Stimulated activated naive B cell treated with anti-CD40 and anti-IgM and Interleukin-4, amounts not matched to agents 10 μg/mL and 1 μg/mL and 100 μg/mL, for 72 hours (primary cell): ENCODE data around the gene RC3H2.

Experiments used
- ATAC-seq, 2 donors: fragments of 150-1000 bp; cut with Tn5 transposase; replicated peaks; 2 replicates each; pipeline ENCODE4 v1.10.0; 2021; ENCODE audit warnings: moderate library complexity in 1 of 2
- DNase-seq: peaks from one replicate; pipeline ENCODE4 v3.0.0; 2021
- H3K27ac Mint-ChIP-seq: one replicate; pipeline ENCODE4 v1.8.0; 2022; ENCODE audit warnings: mild to moderate bottlenecking, mixed read lengths
- H3K27me3 Mint-ChIP-seq, 2 donors: one replicate each; pipeline ENCODE4 v1.8.0; 2022; ENCODE audit warnings: mixed read lengths in 2 of 2
- H3K36me3 Mint-ChIP-seq, 2 donors: one replicate each; pipeline ENCODE4 v1.8.0; 2022; ENCODE audit warnings: mixed read lengths in 2 of 2, mild to moderate bottlenecking in 1 of 2
- H3K4me1 Mint-ChIP-seq, 2 donors: one replicate each; pipeline ENCODE4 v1.8.0; 2022; ENCODE audit warnings: mixed read lengths in 2 of 2, mild to moderate bottlenecking in 1 of 2
- H3K4me3 Mint-ChIP-seq, 2 donors: one replicate each; pipeline ENCODE4 v1.8.0; 2022; ENCODE audit warnings: mild to moderate bottlenecking in 2 of 2, mixed read lengths in 2 of 2, moderate library complexity in 1 of 2
- H3K9me3 Mint-ChIP-seq, 2 donors: one replicate each; pipeline ENCODE4 v1.8.0; 2022; ENCODE audit warnings: mixed read lengths in 2 of 2, mild to moderate bottlenecking in 1 of 2

RC3H2 gene, protein sequence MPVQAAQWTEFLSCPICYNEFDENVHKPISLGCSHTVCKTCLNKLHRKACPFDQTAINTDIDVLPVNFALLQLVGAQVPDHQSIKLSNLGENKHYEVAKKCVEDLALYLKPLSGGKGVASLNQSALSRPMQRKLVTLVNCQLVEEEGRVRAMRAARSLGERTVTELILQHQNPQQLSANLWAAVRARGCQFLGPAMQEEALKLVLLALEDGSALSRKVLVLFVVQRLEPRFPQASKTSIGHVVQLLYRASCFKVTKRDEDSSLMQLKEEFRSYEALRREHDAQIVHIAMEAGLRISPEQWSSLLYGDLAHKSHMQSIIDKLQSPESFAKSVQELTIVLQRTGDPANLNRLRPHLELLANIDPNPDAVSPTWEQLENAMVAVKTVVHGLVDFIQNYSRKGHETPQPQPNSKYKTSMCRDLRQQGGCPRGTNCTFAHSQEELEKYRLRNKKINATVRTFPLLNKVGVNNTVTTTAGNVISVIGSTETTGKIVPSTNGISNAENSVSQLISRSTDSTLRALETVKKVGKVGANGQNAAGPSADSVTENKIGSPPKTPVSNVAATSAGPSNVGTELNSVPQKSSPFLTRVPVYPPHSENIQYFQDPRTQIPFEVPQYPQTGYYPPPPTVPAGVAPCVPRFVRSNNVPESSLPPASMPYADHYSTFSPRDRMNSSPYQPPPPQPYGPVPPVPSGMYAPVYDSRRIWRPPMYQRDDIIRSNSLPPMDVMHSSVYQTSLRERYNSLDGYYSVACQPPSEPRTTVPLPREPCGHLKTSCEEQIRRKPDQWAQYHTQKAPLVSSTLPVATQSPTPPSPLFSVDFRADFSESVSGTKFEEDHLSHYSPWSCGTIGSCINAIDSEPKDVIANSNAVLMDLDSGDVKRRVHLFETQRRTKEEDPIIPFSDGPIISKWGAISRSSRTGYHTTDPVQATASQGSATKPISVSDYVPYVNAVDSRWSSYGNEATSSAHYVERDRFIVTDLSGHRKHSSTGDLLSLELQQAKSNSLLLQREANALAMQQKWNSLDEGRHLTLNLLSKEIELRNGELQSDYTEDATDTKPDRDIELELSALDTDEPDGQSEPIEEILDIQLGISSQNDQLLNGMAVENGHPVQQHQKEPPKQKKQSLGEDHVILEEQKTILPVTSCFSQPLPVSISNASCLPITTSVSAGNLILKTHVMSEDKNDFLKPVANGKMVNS

DNA sequence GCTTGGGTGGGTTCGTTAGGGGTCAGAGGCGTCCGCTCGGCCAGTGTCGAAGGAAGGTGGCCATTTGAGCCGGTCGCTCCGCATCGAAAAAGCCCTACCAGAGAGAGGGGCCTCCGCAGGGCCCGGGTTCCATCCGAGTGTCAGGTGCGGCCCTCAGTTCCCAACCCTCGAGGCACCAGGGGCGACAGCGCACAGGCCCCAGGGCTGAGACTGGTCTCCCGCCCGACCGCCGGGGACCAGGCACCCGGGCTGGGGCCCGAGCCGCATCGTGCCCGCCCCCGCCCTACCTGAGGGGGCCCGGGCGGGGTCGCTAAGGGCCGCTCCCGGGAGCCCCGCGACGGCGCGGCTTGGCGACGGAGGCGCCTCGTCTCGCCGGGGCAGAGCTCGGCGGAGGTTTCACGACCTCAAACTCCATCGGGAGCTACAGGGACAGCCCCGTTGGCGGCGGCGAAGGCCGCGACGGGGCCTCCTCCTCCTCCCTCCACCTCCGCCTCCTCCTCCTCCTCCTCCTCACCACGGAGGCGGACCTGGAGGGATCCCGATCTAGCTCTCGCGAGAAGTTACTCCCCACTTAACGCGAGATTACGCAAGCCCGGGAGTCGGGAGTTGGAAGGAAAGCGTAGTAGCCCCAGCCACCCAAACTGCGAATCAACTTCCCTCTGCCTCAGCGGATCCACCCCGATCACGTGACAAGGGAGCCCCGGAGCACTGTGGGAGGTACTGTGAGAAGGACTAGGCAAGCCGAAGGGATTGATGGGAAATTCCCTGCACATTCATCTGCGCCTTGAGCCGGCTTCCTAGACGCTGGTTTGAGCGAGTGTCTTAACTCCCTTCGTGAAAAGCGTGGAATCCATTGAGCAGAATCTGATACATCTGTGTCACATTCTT, at the start of gene RC3H2:
Gene RC3H2, minus strand, starts transcription at position 537 of the 888 bp plus-strand sequence. CDS start 7,850 bp downstream, outside the sequence.
- H3K4me1 Mint-ChIP-seq = peaks cover 0 to 6% of the 10 kb centered on the region in 2 donors
- H3K9me3 Mint-ChIP-seq = no peaks in the 10 kb centered on the region
- H3K27me3 Mint-ChIP-seq = no peaks in the 10 kb centered on the region
- peak; percentile 88 to 92 for ATAC-seq
- peak within 1 kb of the TSS; percentile 98 for H3K27ac Mint-ChIP-seq
- H3K4me3 Mint-ChIP-seq = peak within 1 kb of the TSS; percentile 91 to 95
- peaks cover 12 to 17% of the 10 kb centered on the region in 2 donors for H3K36me3 Mint-ChIP-seq
- DNase-seq = peak; percentile 98

DNA sequence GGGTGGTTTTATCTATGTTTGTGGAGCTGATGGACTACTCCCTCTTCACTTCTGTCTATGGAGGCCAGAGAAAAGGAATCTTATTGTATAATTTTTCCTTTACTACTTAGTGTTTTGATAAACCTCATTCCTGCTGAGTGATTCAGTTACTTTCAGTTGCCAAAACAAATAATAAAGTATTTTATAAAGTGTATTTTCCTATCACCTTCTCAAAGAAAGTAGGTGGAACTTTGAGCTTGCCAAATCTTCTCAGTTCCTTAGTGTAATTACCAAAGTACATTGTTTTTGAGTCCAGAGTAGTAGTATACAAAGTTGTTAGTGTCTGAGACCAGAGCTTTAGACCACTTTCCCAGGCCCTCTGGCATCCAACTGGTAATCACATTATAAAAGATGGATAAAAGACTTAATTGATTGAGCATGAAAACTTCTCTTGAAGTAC, 49.1 kb upstream of the RC3H2 start:
- H3K4me3 Mint-ChIP-seq = no peak overlapping the region
- no peaks in the 10 kb centered on the region for H3K27me3 Mint-ChIP-seq
- H3K9me3 Mint-ChIP-seq = peaks cover 0 to 2% of the 10 kb centered on the region in 2 donors
- DNase-seq = no peak
- no peak overlapping the region for H3K27ac Mint-ChIP-seq
- peaks cover 15 to 54% of the 10 kb centered on the region in 2 donors for H3K4me1 Mint-ChIP-seq
- no peak for ATAC-seq
- H3K36me3 Mint-ChIP-seq = peaks cover 16 to 24% of the 10 kb centered on the region in 2 donors

DNA sequence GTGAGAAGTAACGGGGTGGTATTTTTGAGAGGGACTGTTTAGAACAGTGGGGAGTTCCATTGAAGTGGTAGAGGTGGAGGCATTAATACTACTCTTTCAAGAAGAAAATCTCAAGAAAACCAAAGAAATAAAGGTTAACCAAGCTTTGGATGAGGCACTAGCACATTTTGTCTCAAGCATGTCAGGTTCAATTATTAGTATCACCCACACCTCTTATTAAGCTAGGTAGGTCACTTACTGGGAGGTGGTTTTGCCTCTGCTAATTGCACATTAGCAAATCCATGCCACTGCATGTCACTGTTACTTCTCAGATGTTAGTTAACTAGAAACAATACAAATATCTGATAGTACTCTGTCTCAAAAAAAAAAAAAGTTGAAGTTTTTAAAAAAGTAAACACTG, 45.9 kb upstream of the RC3H2 start:
- no peak for ATAC-seq
- no peak for DNase-seq
- H3K4me3 Mint-ChIP-seq = no peak overlapping the region
- peaks cover 18 to 50% of the 10 kb centered on the region in 2 donors for H3K4me1 Mint-ChIP-seq
- H3K27ac Mint-ChIP-seq = peak overlapping the region; percentile 87
- H3K36me3 Mint-ChIP-seq = peaks cover 16 to 26% of the 10 kb centered on the region in 2 donors
- no peaks in the 10 kb centered on the region for H3K27me3 Mint-ChIP-seq
- H3K9me3 Mint-ChIP-seq = no peaks in the 10 kb centered on the region

DNA sequence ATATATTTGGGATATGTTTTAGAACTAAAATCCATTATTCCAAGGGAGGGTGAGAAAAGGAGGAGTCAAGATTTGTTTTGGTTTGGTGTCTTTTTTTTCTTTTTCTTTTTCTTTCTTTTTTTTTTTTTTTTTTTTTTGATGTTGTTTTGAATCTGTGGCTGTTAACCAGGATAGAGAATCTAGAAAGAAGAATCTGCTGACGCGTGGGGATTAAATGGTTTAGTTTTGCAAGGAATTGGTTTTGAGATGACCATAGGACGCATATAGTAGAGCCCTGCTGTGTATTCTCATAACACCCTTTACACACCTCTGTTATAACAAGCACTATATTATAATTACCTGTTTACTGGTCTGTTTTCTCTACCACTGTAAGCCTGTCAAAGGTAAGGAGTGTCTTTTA, 45.1 kb upstream of the RC3H2 start:
- Mint-ChIP-seq H3K4me3 (no peak overlapping the region), H3K27ac (no peak overlapping the region), H3K27me3 (no peaks in the 10 kb centered on the region), H3K36me3 (peaks cover 16 to 30% of the 10 kb centered on the region in 2 donors), H3K4me1 (peaks cover 21 to 50% of the 10 kb centered on the region in 2 donors), H3K9me3 (no peaks in the 10 kb centered on the region)
- no peak for ATAC-seq
- no peak for DNase-seq

DNA sequence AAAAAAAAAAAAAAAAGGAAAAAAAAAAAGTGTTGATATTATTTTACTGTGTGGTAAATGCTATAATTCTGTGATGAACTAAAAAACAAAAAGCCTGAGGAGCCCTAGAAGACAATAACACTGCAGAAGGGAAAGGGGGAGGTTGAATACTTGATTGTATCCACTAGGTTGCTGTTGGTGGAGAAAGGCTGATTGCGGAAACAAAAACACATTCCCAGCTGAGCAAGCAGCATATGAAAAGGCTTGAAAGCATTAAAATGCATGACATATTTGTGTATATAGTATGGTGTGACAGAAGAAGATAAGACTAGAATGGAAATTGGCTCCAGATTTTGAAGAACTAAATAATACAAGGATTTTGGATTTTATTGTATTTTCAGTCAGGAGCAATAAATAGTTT, 44.5 kb upstream of the RC3H2 start:
- Mint-ChIP-seq H3K27ac (no peak overlapping the region), H3K36me3 (peaks cover 14 to 31% of the 10 kb centered on the region in 2 donors), H3K4me3 (no peak overlapping the region), H3K9me3 (no peaks in the 10 kb centered on the region), H3K4me1 (peaks cover 22 to 47% of the 10 kb centered on the region in 2 donors), H3K27me3 (no peaks in the 10 kb centered on the region)
- ATAC-seq (no peak), DNase-seq (no peak)

DNA sequence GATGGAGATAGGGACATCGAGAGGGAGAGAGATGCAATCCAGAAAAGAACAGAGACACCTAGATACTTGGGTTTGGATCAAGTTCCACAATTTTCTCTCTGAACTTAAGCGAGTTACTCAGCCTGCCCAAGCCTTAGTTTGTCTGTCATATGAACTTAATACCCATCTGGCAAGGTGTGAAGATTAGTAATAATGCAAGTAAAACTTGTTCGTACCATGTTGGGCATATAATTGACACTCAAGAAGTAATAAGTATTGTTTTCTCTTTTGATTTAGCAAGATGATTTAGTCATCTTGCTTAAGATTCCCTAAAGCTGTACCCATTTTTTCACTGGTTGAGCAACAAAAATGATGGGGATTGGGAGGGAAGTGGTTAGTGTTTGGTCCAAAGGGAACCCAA, 43.2 kb upstream of the RC3H2 start:
- peaks cover 18 to 36% of the 10 kb centered on the region in 2 donors for H3K4me1 Mint-ChIP-seq
- no peaks in the 10 kb centered on the region for H3K9me3 Mint-ChIP-seq
- DNase-seq = no peak
- no peaks in the 10 kb centered on the region for H3K27me3 Mint-ChIP-seq
- H3K36me3 Mint-ChIP-seq = peaks cover 14 to 35% of the 10 kb centered on the region in 2 donors
- no peak overlapping the region for H3K4me3 Mint-ChIP-seq
- no peak overlapping the region for H3K27ac Mint-ChIP-seq
- no peak for ATAC-seq

DNA sequence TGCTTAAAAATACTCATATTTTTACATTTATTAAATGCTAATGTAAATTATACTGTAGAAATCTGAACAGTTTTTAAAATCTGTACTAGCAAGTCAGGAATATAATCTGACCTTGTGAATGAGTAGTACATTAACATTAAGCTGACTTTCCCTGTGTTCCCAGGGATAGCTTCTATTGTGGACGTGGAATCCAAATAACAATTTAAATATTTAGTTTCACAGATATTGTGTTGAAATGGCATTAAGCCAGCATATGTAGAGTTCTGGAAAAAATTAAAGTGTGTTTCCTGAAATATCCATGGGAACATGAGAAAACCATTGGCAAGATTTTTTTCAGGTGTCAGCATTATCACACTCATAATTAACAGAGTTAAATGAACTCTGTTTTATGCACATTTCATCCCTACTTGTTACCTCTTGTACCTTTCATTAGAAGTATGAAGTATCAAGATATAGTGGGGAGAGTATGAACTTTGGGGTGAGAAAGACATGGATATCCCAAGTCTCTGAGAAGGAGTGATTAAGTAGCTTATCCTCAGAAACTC, 41.4 kb upstream of the RC3H2 start:
- H3K27me3 Mint-ChIP-seq = no peaks in the 10 kb centered on the region
- H3K36me3 Mint-ChIP-seq = peaks cover 11 to 32% of the 10 kb centered on the region in 2 donors
- H3K4me3 Mint-ChIP-seq = no peak overlapping the region
- no peak overlapping the region for H3K27ac Mint-ChIP-seq
- DNase-seq = no peak
- peaks cover 25 to 39% of the 10 kb centered on the region in 2 donors for H3K4me1 Mint-ChIP-seq
- ATAC-seq = no peak
- no peaks in the 10 kb centered on the region for H3K9me3 Mint-ChIP-seq

DNA sequence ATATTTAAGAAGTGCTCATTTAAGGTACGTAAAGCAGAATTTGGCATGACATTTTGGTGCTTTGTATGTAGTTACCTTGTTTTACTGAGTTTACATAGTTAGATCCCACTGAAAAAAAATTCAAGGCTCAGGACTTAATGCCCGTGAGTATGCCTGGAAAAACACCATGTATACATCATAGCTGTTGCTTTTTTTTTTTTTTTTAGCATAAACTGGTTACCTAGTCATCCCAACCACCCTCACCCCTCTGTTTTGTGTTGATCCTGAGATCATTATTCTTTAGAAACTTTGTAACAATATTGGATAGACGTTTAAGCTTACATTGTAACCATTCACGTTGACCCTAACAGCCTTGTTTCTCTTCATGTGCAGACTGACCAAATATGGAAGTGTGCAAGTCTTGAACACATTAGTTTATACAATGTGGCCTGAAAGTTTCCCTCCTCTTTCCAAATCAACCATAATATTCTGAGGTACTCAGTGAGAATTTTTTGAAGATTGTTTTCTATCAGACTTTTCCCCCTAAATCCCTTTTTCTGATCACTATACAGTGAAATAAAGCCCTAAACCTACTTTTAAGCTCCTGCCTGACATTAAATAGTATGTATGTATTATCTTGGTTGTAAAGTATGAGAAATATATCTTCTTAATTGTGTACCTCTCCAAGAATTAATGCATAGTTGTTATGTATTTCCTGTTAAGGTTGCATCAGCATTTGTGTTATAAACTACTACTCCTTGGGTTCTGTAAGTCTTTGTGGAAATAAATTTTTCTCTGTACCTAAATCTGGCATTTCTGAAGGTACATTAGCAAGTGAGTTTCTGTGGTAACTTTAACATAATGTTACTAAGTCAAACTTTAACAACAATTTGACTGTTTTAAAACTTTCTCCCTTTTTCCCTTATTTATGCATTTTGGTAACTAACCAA, 40.1 kb upstream of the RC3H2 start:
- ATAC-seq = no peak
- Mint-ChIP-seq H3K36me3 (peaks cover 9 to 29% of the 10 kb centered on the region in 2 donors), H3K4me3 (no peak overlapping the region), H3K27ac (no peak overlapping the region), H3K27me3 (no peaks in the 10 kb centered on the region), H3K4me1 (peaks cover 24 to 38% of the 10 kb centered on the region in 2 donors), H3K9me3 (no peaks in the 10 kb centered on the region)
- DNase-seq = no peak

DNA sequence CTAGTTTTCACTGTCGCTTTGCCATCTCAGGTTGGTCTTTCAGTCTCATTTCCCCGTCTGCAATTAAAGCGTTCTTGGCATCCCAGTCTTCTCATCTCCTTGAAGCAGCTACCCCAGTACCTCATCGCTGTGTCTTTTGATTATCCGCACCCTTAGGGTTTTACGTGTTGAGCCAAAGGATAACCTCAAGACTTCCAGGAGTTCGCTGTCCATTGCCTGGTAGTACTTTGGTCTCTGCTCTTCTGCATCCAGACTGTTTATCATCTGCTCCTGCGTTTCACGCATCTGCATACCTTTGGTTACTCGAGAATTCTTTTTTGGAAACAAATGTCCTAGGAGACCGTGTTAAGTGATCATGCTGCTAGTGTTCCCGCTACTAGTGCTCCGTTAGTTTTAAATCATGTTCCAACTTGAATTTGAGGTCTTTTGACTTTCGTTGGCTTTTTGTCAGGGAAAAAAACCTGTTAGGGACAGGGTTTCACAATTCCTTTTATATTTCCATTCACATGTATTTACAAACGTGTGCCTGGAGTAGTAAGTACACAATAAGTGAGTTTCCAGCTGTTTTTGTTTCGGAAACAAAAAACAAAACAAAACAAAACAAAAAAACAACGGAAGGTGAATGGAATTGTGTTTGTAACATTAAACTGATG, 36.5 kb upstream of the RC3H2 start:
- DNase-seq = no peak
- Mint-ChIP-seq H3K36me3 (peaks cover 10 to 31% of the 10 kb centered on the region in 2 donors), H3K4me3 (peak overlapping the region; percentile 96 to 97), H3K4me1 (peaks cover 18 to 32% of the 10 kb centered on the region in 2 donors), H3K9me3 (peaks cover 0 to 1% of the 10 kb centered on the region in 2 donors), H3K27ac (peak overlapping the region; percentile 97), H3K27me3 (no peaks in the 10 kb centered on the region)
- ATAC-seq = no peak

DNA sequence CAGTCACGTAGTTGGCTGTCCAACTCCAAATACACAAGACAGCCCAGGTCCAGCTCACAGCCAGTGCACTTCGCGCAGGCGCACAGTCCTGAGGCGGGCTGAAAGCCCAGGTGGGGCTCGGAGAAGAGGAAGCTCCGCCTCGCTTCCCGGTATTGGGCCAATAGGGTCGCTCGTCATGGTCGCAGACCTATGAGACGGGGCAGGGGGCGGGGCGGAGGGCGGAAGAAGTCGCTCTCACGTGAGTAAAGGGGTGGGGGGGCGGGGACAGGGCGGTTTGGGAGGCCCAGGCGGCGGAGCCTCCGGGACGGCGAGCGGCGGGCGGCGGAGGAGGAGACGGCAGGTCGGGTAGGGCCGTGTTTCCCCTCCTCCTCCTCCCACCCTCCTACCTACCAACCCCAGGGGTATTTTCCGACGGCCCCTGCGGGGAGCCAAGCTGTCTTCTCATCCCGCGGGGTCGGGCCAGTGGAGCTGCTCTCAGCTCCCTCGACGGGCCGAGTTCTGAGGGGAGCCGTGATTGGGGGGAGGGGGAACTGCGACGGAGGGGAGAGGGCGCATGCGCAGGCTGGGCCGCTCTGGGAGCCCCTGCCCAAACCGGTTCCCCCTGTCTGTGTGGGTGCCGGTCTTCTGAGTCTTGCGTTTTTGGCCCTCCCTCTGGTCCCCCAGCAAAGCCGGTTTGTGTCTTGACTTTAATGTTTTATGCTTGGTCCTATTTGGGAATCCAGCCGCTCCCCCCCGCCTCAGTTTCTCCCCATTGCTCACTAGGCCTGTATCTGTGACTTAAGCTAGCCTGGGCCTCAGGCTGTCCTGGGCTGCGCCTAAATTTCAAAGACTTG, 35.8 kb upstream of the RC3H2 start, which contains the start of gene RABGAP1:
Gene RABGAP1, plus strand, starts transcription at position 272 of the 833 bp plus-strand sequence. CDS start 16,040 bp downstream, outside the sequence.
- Mint-ChIP-seq H3K4me3 (peak within 1 kb of the TSS; percentile 96 to 97), H3K4me1 (peaks cover 18 to 31% of the 10 kb centered on the region in 2 donors), H3K27me3 (no peaks in the 10 kb centered on the region), H3K27ac (peak within 1 kb of the TSS; percentile 97), H3K36me3 (peaks cover 16 to 34% of the 10 kb centered on the region in 2 donors), H3K9me3 (peaks cover 0 to 1% of the 10 kb centered on the region in 2 donors)
- ATAC-seq (peak; percentile 98), DNase-seq (peak; percentile 95)

DNA sequence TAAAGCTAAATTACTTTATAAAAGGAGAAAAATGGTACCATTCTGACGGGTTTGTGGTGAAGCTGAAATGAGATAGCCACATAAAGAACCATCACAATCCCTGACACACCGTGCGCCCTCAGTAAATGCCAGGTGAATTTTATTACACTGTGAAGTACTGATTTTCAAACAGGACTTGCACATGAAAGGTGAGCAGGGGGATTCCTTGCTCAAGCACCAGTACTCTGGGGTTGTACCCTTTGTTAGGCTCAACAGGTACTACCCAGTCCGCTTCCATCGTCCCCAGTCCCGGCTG, 35.2 kb upstream of the RC3H2 start:
- Mint-ChIP-seq H3K27ac (peak overlapping the region; percentile 97), H3K36me3 (peaks cover 16 to 34% of the 10 kb centered on the region in 2 donors), H3K27me3 (no peaks in the 10 kb centered on the region), H3K9me3 (peaks cover 0 to 1% of the 10 kb centered on the region in 2 donors), H3K4me1 (peaks cover 16 to 26% of the 10 kb centered on the region in 2 donors), H3K4me3 (peak overlapping the region; percentile 96 to 97)
- ATAC-seq (no peak), DNase-seq (no peak)
